Transverse colon (tissue), 4 donors: ENCODE measurements around the gene ZNF407. TPM values are rescaled to one million over a fixed set of nuclear protein-coding genes. Genes with fewer than 3 reads are reported as not detected.

Source experiments
- DNase-seq: peaks from one replicate; pipeline ENCODE4 v3.0.0-alpha.2; 2019
- H3K27ac ChIP-seq, 4 donors: fragments of 200-600 bp; sonication (generic); 2 replicates each; pipeline ENCODE4 v1.5.1; 2016 to 2018; ENCODE audit warnings: inconsistent platforms in 4 of 4
- H3K27me3 ChIP-seq: fragments of 200-600 bp; sonication (generic); 2 replicates; pipeline ENCODE4 v1.5.1; 2017; ENCODE audit warnings: inconsistent platforms
- H3K36me3 ChIP-seq, 4 donors: fragments of 200-600 bp; sonication (generic); 2 replicates each; pipeline ENCODE4 v1.5.1; 2017 to 2019; ENCODE audit warnings: inconsistent platforms in 4 of 4
- H3K4me1 ChIP-seq, 4 donors: fragments of 200-600 bp; sonication (generic); 2 replicates each; pipeline ENCODE4 v1.5.1; 2017 to 2020; ENCODE audit warnings: inconsistent platforms in 4 of 4
- H3K4me3 ChIP-seq, 4 donors: fragments of 200-600 bp; sonication (generic); 1 replicate in 1 of 4; 2 replicates in 3 of 4; pipeline versions ENCODE4 v1.5.1 to v1.6.1; 2017 to 2019; ENCODE audit warnings: inconsistent platforms in 4 of 4
- H3K9me3 ChIP-seq, 2 donors: fragments of 200-600 bp; sonication (generic); 2 replicates each; pipeline ENCODE4 v1.5.1; 2017 to 2019; ENCODE audit warnings: inconsistent platforms in 2 of 2
- EP300 ChIP-seq: sonication (generic); formaldehyde crosslinking; IDR thresholded peaks from one replicate; pipeline ENCODE4 v1.6.1; 2017; ENCODE audit warnings: antibody characterized with exemption, low read depth
- POLR2A ChIP-seq: fragments of 450-650 bp; IDR thresholded peaks from one replicate; pipeline ENCODE4 v1.6.1; 2016; ENCODE audit warnings: antibody characterized with exemption, mild to moderate bottlenecking, moderate library complexity
- POLR2AphosphoS5 ChIP-seq, 3 donors: sonication (generic); formaldehyde crosslinking; IDR thresholded peaks; one replicate each; pipeline ENCODE4 v1.6.1; 2016; ENCODE audit warnings: antibody characterized with exemption in 3 of 3
- WGBS, 2 donors: methylation state at CpG; one replicate each; pipeline ENCODE4 v1.1.5; 2018; ENCODE audit warnings: low coverage in 1 of 2; 5-methylcytosine and 5-hydroxymethylcytosine counted together
- in situ Hi-C, 4 donors: fragments of 200-750 bp; cut with MboI; loops; one replicate each; pipeline versions ENCODE4 v1.15.0 to v1.15.1; 2017; ENCODE audit warnings: low sequenced_read_pairs in 3 of 4, low pct_ligation_motif_present in 1 of 4, low pct_unique_long_range_greater_than_20kb in 1 of 4
- intact Hi-C: fragments of 100-400 bp; cut with DNase I; formaldehyde crosslinking; loops from one replicate; pipeline ENCODE4 v1.15.1; 2023; ENCODE audit warnings: low total_unique reads
- total RNA-seq, 4 donors: library from RNA; depleted of rRNA; stranded (reverse); fragments of >200 nt; gene quantifications; one replicate each; pipeline ENCODE4 v1.1.0, GENCODE V29; 2016
- TF ChIP-seq, protein P1 (sequence below), 5 experiments: fragments of 200-600 bp in 3 of 5; fragments of 450-650 bp in 2 of 5; sonication (generic) in 3 of 5; IDR thresholded peaks; 1 replicate in 2 of 5; 2 replicates in 3 of 5; pipeline ENCODE4 v1.5.1; 2016 to 2017; ENCODE audit warnings: antibody characterized with exemption in 5 of 5, inconsistent platforms in 3 of 5, mild to moderate bottlenecking in 2 of 5, moderate library complexity in 1 of 5

Gene ZNF407
- total RNA-seq, 4 donors from 2014 or later, result 13.5 to 24.1 (median 20.1) TPM

DNA sequence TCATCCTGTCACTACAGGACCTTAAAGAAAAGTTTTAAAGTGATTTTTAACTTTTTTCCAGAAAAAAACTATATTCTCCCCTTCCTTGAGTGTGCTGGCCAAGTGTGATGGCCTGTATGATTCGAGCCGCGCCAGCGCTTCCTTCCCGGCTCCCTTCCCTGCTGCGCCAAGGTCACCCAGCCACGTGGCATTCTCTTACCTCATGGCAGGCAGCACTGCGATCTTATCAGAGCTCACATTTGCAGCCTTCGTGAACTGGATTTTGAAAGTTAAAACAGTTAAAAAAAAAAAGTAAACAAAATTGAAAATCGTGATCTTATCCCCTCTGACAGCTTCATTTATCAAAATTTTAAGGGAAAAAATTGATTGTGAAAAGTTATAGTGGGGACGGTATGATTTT is 331.4 kb downstream of the ZNF407 start:
- Histone ChIP-seq H3K4me1 (no peaks in the 10 kb centered on the region), H3K27ac (no peak overlapping the region), H3K27me3 (no peaks in the 10 kb centered on the region), H3K4me3 (no peak overlapping the region), H3K9me3 (no peaks in the 10 kb centered on the region), H3K36me3 (no peaks in the 10 kb centered on the region)
- WGBS, 2 donors, result 85 to 88% methylated on average over 11 of the region's 11 CpGs
- intact Hi-C loops, result no loop called here
- in situ Hi-C loops, result no loop called here
- TF ChIP-seq POLR2A, result no peak
- TF ChIP-seq, protein P1, sequence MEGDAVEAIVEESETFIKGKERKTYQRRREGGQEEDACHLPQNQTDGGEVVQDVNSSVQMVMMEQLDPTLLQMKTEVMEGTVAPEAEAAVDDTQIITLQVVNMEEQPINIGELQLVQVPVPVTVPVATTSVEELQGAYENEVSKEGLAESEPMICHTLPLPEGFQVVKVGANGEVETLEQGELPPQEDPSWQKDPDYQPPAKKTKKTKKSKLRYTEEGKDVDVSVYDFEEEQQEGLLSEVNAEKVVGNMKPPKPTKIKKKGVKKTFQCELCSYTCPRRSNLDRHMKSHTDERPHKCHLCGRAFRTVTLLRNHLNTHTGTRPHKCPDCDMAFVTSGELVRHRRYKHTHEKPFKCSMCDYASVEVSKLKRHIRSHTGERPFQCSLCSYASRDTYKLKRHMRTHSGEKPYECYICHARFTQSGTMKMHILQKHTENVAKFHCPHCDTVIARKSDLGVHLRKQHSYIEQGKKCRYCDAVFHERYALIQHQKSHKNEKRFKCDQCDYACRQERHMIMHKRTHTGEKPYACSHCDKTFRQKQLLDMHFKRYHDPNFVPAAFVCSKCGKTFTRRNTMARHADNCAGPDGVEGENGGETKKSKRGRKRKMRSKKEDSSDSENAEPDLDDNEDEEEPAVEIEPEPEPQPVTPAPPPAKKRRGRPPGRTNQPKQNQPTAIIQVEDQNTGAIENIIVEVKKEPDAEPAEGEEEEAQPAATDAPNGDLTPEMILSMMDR (IDR thresholded peaks at IDR 0.05), result no peak
- no peak for TF ChIP-seq EP300
- TF ChIP-seq POLR2AphosphoS5 (IDR thresholded peaks at IDR 0.05), result no peak
- no peak for DNase-seq

DNA sequence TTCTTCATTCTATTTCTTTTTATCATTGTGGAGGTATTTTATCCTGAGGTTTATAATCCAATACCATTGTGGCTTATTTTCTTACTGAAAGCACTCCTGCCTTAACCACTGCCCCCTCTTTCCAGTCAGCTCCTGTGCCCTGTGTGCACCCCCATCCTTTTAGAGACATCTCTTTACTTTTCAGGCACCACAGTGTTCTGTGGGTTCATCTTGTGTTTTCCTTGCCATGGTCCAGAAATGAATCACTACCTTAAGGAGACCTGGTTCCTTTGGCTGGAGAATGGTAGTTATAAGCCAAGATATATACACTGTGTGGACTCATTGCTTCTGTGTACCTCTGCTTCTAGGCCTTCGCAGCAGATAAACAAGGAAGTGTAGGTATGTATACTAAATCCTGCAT is 332.9 kb downstream of the ZNF407 start:
- TF ChIP-seq, protein P1 (IDR thresholded peaks at IDR 0.05), result no peak
- no peak for TF ChIP-seq EP300
- 87 to 100% methylated on average over 1 of the region's 1 CpG for WGBS, 2 donors
- no peak overlapping the region for H3K4me3 ChIP-seq
- DNase-seq, result no peak
- intact Hi-C loops (no loop called here), in situ Hi-C loops (no loop called here)
- no peak overlapping the region for H3K27ac ChIP-seq
- H3K27me3 ChIP-seq, result no peaks in the 10 kb centered on the region
- H3K4me1 ChIP-seq, result no peaks in the 10 kb centered on the region
- H3K9me3 ChIP-seq, result no peaks in the 10 kb centered on the region
- no peaks in the 10 kb centered on the region for H3K36me3 ChIP-seq

DNA sequence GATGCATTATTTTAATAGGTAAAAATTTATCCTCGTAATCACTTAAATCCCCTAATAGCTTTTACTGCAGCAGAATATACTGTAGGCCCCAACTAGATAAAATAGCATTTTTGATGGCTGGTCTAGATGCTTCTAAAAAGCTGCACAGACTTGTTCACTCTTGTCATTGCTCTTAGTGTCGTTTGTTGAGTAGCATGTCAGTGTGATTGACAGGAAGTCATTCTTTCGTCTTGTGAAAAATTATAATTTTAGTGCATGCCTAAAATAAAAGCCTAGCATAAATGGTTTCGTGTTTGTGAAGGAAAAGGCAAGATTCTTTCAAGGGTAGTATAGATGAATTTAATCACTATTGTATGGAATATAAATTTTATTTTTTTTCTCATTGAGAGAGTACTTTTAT is 336.3 kb downstream of the ZNF407 start:
- 94 to 96% methylated on average over 4 of the region's 4 CpGs for WGBS, 2 donors
- Histone ChIP-seq H3K27me3 (no peaks in the 10 kb centered on the region), H3K36me3 (no peaks in the 10 kb centered on the region), H3K4me3 (no peak overlapping the region), H3K9me3 (no peaks in the 10 kb centered on the region), H3K4me1 (no peaks in the 10 kb centered on the region), H3K27ac (no peak overlapping the region)
- no peak for DNase-seq
- in situ Hi-C loops (no loop called here), intact Hi-C loops (no loop called here)
- TF ChIP-seq POLR2A, result no peak
- TF ChIP-seq EP300, result no peak
- TF ChIP-seq POLR2AphosphoS5 (IDR thresholded peaks at IDR 0.05), result no peak
- TF ChIP-seq, protein P1 (IDR thresholded peaks at IDR 0.05), result no peak

DNA sequence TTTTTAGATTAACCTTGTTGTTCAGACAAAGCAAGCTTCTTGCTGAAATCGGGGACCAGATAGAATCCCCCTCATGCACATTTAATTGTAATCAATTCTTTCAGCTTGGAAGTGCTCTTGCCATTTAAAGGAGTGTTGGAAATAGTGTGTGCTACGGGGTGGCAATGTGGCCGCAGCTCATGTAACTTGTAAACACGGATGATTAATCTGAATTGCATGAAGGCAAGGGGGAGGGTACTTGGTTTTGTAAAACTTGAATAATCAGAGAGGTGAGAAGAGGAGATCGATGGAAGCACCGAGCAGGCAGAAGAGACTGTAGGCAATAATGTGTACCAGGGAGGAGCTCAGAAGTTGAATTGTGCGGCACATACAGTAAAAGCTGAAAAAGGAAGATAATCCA is 337.8 kb downstream of the ZNF407 start:
- WGBS, 2 donors, result 87 to 89% methylated on average over 7 of the region's 7 CpGs
- Histone ChIP-seq H3K4me1 (no peaks in the 10 kb centered on the region), H3K27ac (no peak overlapping the region), H3K9me3 (no peaks in the 10 kb centered on the region), H3K27me3 (no peaks in the 10 kb centered on the region), H3K36me3 (no peaks in the 10 kb centered on the region), H3K4me3 (no peak overlapping the region)
- intact Hi-C loops, result no loop called here
- in situ Hi-C loops, result no loop called here
- no peak for DNase-seq
- TF ChIP-seq POLR2AphosphoS5 (IDR thresholded peaks at IDR 0.05), result no peak
- TF ChIP-seq POLR2A, result no peak
- TF ChIP-seq, protein P1 (IDR thresholded peaks at IDR 0.05), result no peak
- TF ChIP-seq EP300, result no peak
